DMS 273 treated with DMSO at 0.1 percent for 48 hours (cell line): Measurements from ENCODE around the gene HOOK2.
A peak's percentile ranks its signal among the peaks of the same experiment; 100 is the strongest.
"Not testable (repeated sequence)": the region's sequence is repeated elsewhere in the genome, so short reads cannot be mapped to it uniquely, and the experiment has no call there.

Experiments used
- DNase-seq: peaks from one replicate; lab custom pipeline; 2025; lab: John Stamatoyannopoulos, UW

Gene HOOK2

GRCh38 chr19:12754465-12755196 lies 20.7 kb downstream of the HOOK2 start:
- DNase-seq, result no peak

GRCh38 chr19:12752056-12752781 lies 23.1 kb downstream of the HOOK2 start:
- DNase-seq, result no peak

GRCh38 chr19:12751635-12752034 lies 23.7 kb downstream of the HOOK2 start, which contains the start of gene BEST2:
TSS of gene BEST2 (plus strand) at chr19:12751791. CDS start at chr19:12752593, 802 bp downstream.
- no peak for DNase-seq

GRCh38 chr19:12750851-12751250 lies 24.5 kb downstream of the HOOK2 start:
- no peak for DNase-seq

- DNase-seq, result peak; percentile 40
These were observed 25.3 kb downstream of the HOOK2 start for GRCh38 chr19:12749938-12750521.

- no peak for DNase-seq
These were observed 26.9 kb downstream of the HOOK2 start for GRCh38 chr19:12748489-12748888.

- DNase-seq, result no peak
These were observed 30.0 kb downstream of the HOOK2 start for GRCh38 chr19:12745166-12745897.

GRCh38 chr19:12737835-12738351 lies 37.5 kb downstream of the HOOK2 start:
- no peak for DNase-seq

- peak; percentile 100 for DNase-seq
These were observed 38.1 kb downstream of the HOOK2 start, which contains the start of gene GET3 for GRCh38 chr19:12736995-12737834. TSS of gene GET3 (plus strand) at chr19:12737497. CDS start at chr19:12737506, 9 bp downstream.

GRCh38 chr19:12733369-12734214 lies 41.8 kb downstream of the HOOK2 start:
- DNase-seq, result peak; percentile 50

- DNase-seq, result no peak
These were observed 44.0 kb downstream of the HOOK2 start for GRCh38 chr19:12731337-12731736.

GRCh38 chr19:12730064-12730463 lies 45.3 kb downstream of the HOOK2 start:
- no peak for DNase-seq

GRCh38 chr19:12727745-12728433 lies 47.5 kb downstream of the HOOK2 start:
- DNase-seq, result no peak

- DNase-seq, result no peak
These were observed 48.4 kb downstream of the HOOK2 start for GRCh38 chr19:12726988-12727316.

GRCh38 chr19:12725612-12726011 lies 49.7 kb downstream of the HOOK2 start:
- not testable (repeated sequence) for DNase-seq

GRCh38 chr19:12723641-12724426 lies 51.5 kb downstream of the HOOK2 start, which contains the start of gene TNPO2:
TSS of gene TNPO2 (minus strand) at chr19:12723932. CDS start at chr19:12720977, 2,955 bp downstream.
- peak; percentile 63 for DNase-seq

GRCh38 chr19:12723381-12723640 lies 52.0 kb downstream of the HOOK2 start:
- DNase-seq, result no peak

GRCh38 chr19:12722566-12723380 lies 52.6 kb downstream of the HOOK2 start:
- DNase-seq, result peak; percentile 95
